HepG2 (cell line): ENCODE results near the gene VENTX. TPM values are rescaled to one million over a fixed set of nuclear protein-coding genes. Genes with fewer than 3 reads are reported as not detected.

Source experiments
- ATAC-seq: fragments of 200-7000 bp; cut with Tn5 transposase; 3 replicates; pipeline ENCODE4 v1.9.1; 2020; ENCODE audit warnings: mild to moderate bottlenecking, moderate library complexity
- BruUV-seq: library from RNA; stranded (reverse); fragments of 400-500 nt; replicated peaks from 2 replicates; lab custom pipeline; 2021; lab: Mats Ljungman, UMichigan
- CTCF ChIA-PET: fragments of 300-600 bp; formaldehyde crosslinking; extraction: SDS; loops from one replicate; lab custom pipeline; 2021; ENCODE audit warnings: low total read pairs, inconsistent platforms, low intra/inter-chr PET ratio; lab: Yijun Ruan, JAX
- POLR2A ChIA-PET: fragments of 350-600 bp; sonication (Branson Sonifier 250); formaldehyde crosslinking; loops from one replicate; lab custom pipeline; 2020; ENCODE audit warnings: antibody characterized with exemption, inconsistent platforms; lab: Yijun Ruan, JAX
- DNase-seq: peaks from one replicate; pipeline ENCODE4 v3.0.0-alpha.2; 2015; ENCODE audit warnings: low spot score
- FAIRE-seq: peaks from 3 replicates; lab custom pipeline; 2011; peaks lifted over from hg19 to GRCh38; lab: Jason Lieb, UNC
- H2AFZ ChIP-seq: one replicate; pipeline ENCODE4 v1.6.1; 2011; ENCODE audit warnings: low read length, inconsistent platforms
- H3K27ac ChIP-seq: fragments of 300-600 bp; 3 replicates; pipeline ENCODE4 v1.8.0; 2011; ENCODE audit warnings: mixed run types, mild to moderate bottlenecking, mixed read lengths, low read length, inconsistent platforms; ENCODE audit not compliant: insufficient read depth; ENCODE audit errors: extremely low read length
- H3K27me3 ChIP-seq, 2 experiments: fragments of 200-600 bp in 1 of 2; 2 replicates in 1 of 2; 3 replicates in 1 of 2; pipeline versions ENCODE4 v1.6.0 to v1.8.0; 2011; ENCODE audit warnings: low read length in 2 of 2, mild to moderate bottlenecking in 2 of 2, moderate library complexity in 2 of 2, inconsistent platforms in 1 of 2; ENCODE audit not compliant: insufficient read depth in 2 of 2, control insufficient read depth in 1 of 2
- H3K36me3 ChIP-seq, 2 experiments: fragments of 200-600 bp in 1 of 2; replicated peaks in 1 of 2; 2 replicates in 1 of 2; 3 replicates in 1 of 2; pipeline versions ENCODE4 v1.5.1 to v1.8.0; 2011; ENCODE audit warnings: low read length in 2 of 2, inconsistent platforms in 1 of 2; ENCODE audit not compliant: insufficient read depth in 2 of 2, control insufficient read depth in 1 of 2
- H3K4me1 ChIP-seq: 2 replicates; pipeline ENCODE4 v1.5.1; 2012; ENCODE audit warnings: low read length, inconsistent platforms; ENCODE audit not compliant: insufficient read depth
- H3K4me2 ChIP-seq: 2 replicates; pipeline ENCODE4 v1.6.0; 2011; ENCODE audit warnings: low read depth, low read length, inconsistent platforms
- H3K4me3 ChIP-seq, 3 experiments: fragments of 200-600 bp in 1 of 3; sonication (generic), shearing (Covaris generic) in 1 of 3; replicated peaks in 1 of 3; 2 replicates each; pipeline ENCODE4 v1.5.1; 2011 to 2016; ENCODE audit warnings: low read length in 3 of 3, inconsistent platforms in 2 of 3, low read depth in 2 of 3, mild to moderate bottlenecking in 2 of 3, control low read depth in 1 of 3, mixed read lengths in 1 of 3; ENCODE audit not compliant: insufficient read depth in 1 of 3
- H3K79me2 ChIP-seq: one replicate; pipeline ENCODE4 v1.6.1; 2011; ENCODE audit warnings: low read length, inconsistent platforms; ENCODE audit not compliant: insufficient read depth
- H3K9ac ChIP-seq: 2 replicates; pipeline ENCODE4 v1.6.0; 2011; ENCODE audit warnings: mild to moderate bottlenecking, low read depth, low read length, inconsistent platforms; ENCODE audit not compliant: insufficient read depth
- H3K9me3 ChIP-seq: 2 replicates; pipeline ENCODE4 v1.5.1; 2012; ENCODE audit warnings: mild to moderate bottlenecking, low read length
- H4K20me1 ChIP-seq: 2 replicates; pipeline ENCODE4 v1.6.0; 2011; ENCODE audit warnings: inconsistent platforms, mild to moderate bottlenecking, low read length, moderate library complexity; ENCODE audit not compliant: insufficient read depth
- NCOA2 ChIP-seq: sonication (generic); formaldehyde crosslinking; IDR thresholded peaks from 2 replicates; pipeline ENCODE4 v1.8.0; 2022; ENCODE audit warnings: inconsistent platforms
- REPIN1 ChIP-seq: sonication (generic); formaldehyde crosslinking; IDR thresholded peaks from 2 replicates; pipeline ENCODE4 v1.8.0; 2022; ENCODE audit warnings: missing genetic modification reagents, low read depth, mild to moderate bottlenecking, borderline replicate concordance
- ZBTB10 ChIP-seq: sonication (generic); formaldehyde crosslinking; IDR thresholded peaks from 2 replicates; pipeline ENCODE4 v1.4.0; 2020; ENCODE audit warnings: missing genetic modification reagents, borderline replicate concordance
- ZNF281 ChIP-seq: sonication (generic); formaldehyde crosslinking; IDR thresholded peaks from 2 replicates; pipeline ENCODE4 v1.4.0; 2020; ENCODE audit warnings: missing genetic modification reagents, borderline replicate concordance
- WGBS: methylation state at CpG from one replicate; pipeline ENCODE4 v1.1.6; 2017; ENCODE audit warnings: low lambda C conversion rate; 5-methylcytosine and 5-hydroxymethylcytosine counted together
- in situ Hi-C: cut with HindIII; loops from 2 replicates; pipeline ENCODE4 v1.10.0; 2017; ENCODE audit warnings: low pct_unique_long_range_greater_than_20kb; ENCODE audit not compliant: extremely low pct_ligation_motif_present
- intact Hi-C: fragments of 100-400 bp; cut with micrococcal nuclease; formaldehyde crosslinking; loops from one replicate; pipeline ENCODE4 v1.10.0; 2022; ENCODE audit not compliant: unreplicated experiment
- polyA plus RNA-seq, 8 experiments: library from polyadenylated mRNA; depleted of rRNA in 3 of 8; stranded (reverse) in 7 of 8; unstranded in 1 of 8; fragments of >200 nt; fragmentation: Illumina TruSeq in 4 of 8; extraction: Trizol in 4 of 8; gene quantifications; 2 replicates each; pipeline versions ENCODE4 v1.2.1 to v1.2.3, GENCODE V29; 2011 to 2016; ENCODE audit warnings: low read depth in 4 of 8, missing spikeins in 1 of 8, mixed read lengths in 1 of 8; ENCODE audit not compliant: insufficient read depth in 1 of 8
- total RNA-seq, 5 experiments: library from RNA; depleted of rRNA; stranded (reverse); fragments of >200 nt; fragmentation: Illumina TruSeq; extraction: Trizol; gene quantifications; 2 replicates each; pipeline ENCODE4 v1.2.3, GENCODE V29; 2016; ENCODE audit warnings: low read depth in 1 of 5

The VENTX gene
- total and polyA plus RNA-seq, 2 of the 13 experiments (the other 11 are each of a cell fraction or from before 2014, with no cell fraction given) = not detected

- Histone ChIP-seq H3K36me3 (peaks cover 30 to 67% of the 10 kb centered on the region in 2 experiments; a peak in 4 of 5 replicates), H3K4me3 (no peak overlapping the region), H3K4me2 (no peak overlapping the region), H3K9me3 (no peaks in the 10 kb centered on the region), H2AFZ (no peak overlapping the region), H3K79me2 (no peaks in the 10 kb centered on the region), H3K4me1 (peaks cover 4% of the 10 kb centered on the region), H3K27me3 (no peaks in the 10 kb centered on the region; a peak in 1 of 5 replicates), H4K20me1 (no peaks in the 10 kb centered on the region), H3K27ac (no peak overlapping the region), H3K9ac (no peak overlapping the region)
- in situ Hi-C loops (no loop called here), intact Hi-C loops (no loop called here)
- ATAC-seq = no peak
- no TSS peak for BruUV-seq
- ChIA-PET POLR2A (no interaction called here), CTCF (no interaction called here)
- no peak for TF ChIP-seq REPIN1 (CRISPR knock-in tag)
- TF ChIP-seq NCOA2 (CRISPR knock-in tag) = no peak
- DNase-seq = no peak
- 95% methylated on average over 19 of the region's 24 CpGs for whole genome bisulfite sequencing
- FAIRE-seq = no peak
Observed at GRCh38 chr10:133283931-133284330, 46.3 kb downstream of the VENTX start.

GRCh38 chr10:133285217-133285616 lies 47.6 kb downstream of the VENTX start:
- H3K4me2 ChIP-seq = no peak overlapping the region
- WGBS = 99% methylated on average over 21 of the region's 36 CpGs
- BruUV-seq = no TSS peak
- no peak overlapping the region for H3K9ac ChIP-seq
- no peak for FAIRE-seq
- H3K36me3 ChIP-seq = peaks cover 33 to 66% of the 10 kb centered on the region in 2 experiments; a peak in 4 of 5 replicates
- no peak overlapping the region for H3K27ac ChIP-seq
- in situ Hi-C loops = no loop called here
- H3K27me3 ChIP-seq = no peaks in the 10 kb centered on the region; a peak in 1 of 5 replicates
- ChIA-PET CTCF (no interaction called here), POLR2A (no interaction called here)
- H2AFZ ChIP-seq = no peak overlapping the region
- no peak overlapping the region for H3K4me3 ChIP-seq
- no peak for DNase-seq
- H4K20me1 ChIP-seq = no peaks in the 10 kb centered on the region
- TF ChIP-seq ZBTB10 (no peak), ZNF281 (CRISPR knock-in tag) (no peak)
- no peaks in the 10 kb centered on the region for H3K4me1 ChIP-seq
- intact Hi-C loops = no loop called here
- no peak for ATAC-seq
- no peaks in the 10 kb centered on the region for H3K79me2 ChIP-seq
- no peaks in the 10 kb centered on the region for H3K9me3 ChIP-seq
